Inferior parietal cortex (tissue), 1 donor: ENCODE measurements around the gene HOXD3.
A peak's percentile ranks its signal among the peaks of the same experiment; 100 is the strongest.

Experiments
- DNase-seq: peaks from one replicate; pipeline ENCODE4 v3.0.0-alpha.2; 2016; ENCODE audit errors: extremely low spot score

Gene HOXD3

DNA sequence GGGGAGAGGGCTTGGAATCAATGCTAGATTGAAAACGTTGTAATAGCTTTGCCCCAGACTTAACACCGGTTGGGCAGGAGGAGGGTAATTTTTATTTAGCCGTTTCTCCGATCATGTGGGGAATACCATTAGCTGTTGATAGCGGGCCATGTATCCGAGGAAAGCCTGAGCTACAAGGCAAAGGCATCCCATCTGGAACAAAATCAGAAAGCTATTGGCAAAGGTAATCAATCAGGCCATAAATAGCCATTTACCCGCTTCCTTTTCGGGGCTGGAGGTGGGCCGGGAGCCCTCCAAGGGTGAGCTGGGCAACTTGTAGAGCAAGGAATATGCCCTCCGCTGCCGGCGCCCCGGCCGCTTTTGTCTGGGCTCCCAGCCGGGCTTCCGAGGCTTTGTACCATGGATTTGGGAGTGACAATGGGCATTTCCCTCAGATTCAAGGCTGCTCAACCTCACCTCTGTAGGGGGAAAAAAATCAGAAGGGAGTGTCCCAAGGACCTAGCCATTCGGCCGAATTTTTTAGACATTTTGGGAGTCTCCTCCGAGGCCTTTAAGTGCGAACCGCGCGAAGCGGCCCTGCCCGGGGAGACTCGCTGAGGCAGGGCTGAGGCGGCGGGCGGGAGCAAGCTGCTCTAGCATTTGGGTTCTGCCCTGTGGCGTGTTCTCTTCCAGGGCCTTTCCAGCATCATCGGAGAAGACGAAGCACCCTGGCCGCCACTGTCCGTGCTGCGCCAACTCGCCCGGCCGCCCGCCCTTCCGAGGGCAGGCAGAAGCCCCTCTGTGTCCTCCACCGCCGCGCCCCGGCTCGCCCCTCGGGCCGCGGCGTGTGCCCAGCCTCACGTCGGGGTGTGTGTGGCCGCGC is 35.7 kb upstream of the HOXD3 start:
- DNase-seq, result no peak

GRCh38 chr2:176122052-176122682 is 34.9 kb upstream of the HOXD3 start:
- no peak for DNase-seq

- DNase-seq, result no peak
These were observed 34.3 kb upstream of the HOXD3 start, which contains the start of gene HOXD9 for GRCh38 chr2:176122683-176123410. Gene HOXD9 (plus strand): TSS chr2:176122719. CDS start chr2:176122769, 50 bp downstream.

GRCh38 chr2:176123411-176124109 is 33.5 kb upstream of the HOXD3 start:
- DNase-seq, result no peak

DNA sequence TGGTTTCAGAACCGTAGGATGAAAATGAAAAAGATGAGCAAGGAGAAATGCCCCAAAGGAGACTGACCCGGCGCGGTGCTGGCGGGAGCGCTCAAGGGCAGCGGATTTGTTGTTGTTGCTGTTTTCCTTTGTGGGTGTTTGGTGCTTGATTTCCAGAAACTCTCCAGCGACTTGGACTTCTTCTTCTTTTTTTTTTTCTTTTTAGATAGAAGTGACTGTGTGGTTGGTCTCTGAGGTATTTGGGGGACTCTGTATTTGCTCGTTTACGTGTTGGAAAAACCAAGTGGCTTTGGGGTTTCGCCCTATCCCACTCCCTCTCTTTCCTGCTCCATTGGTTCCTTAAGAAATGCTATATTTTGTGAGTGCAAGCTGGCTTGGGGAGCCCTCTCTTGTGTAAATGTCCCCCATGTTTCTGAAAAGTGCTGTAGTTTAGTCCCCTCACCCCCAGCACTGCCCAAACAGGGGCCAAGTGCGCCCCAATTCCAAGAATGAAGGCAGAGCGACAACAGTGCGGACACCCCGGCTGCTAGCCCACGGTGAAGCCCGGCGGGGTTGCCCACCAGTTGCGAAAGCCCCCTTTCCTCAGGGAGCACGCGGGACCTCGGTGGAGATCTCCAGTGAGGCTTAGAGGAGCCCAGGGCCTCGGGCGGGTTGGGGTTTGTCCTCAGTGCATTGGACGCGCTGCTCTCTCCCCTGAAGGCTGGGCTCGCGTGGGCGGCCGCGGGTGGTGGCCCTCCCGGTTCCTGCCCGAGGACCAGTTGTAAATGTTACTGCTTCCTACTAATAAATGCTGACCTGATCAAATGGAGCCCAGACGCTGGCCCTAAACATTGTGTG is 32.8 kb upstream of the HOXD3 start:
- no peak for DNase-seq

- DNase-seq, result no peak
These were observed 31.9 kb upstream of the HOXD3 start for GRCh38 chr2:176124947-176125771.

GRCh38 chr2:176125772-176126054 is 31.4 kb upstream of the HOXD3 start:
- no peak for DNase-seq

- DNase-seq, result peak; percentile 86
These were observed 30.0 kb upstream of the HOXD3 start for GRCh38 chr2:176126929-176127773.

- DNase-seq, result no peak
These were observed 29.4 kb upstream of the HOXD3 start for GRCh38 chr2:176127774-176128072.

DNA sequence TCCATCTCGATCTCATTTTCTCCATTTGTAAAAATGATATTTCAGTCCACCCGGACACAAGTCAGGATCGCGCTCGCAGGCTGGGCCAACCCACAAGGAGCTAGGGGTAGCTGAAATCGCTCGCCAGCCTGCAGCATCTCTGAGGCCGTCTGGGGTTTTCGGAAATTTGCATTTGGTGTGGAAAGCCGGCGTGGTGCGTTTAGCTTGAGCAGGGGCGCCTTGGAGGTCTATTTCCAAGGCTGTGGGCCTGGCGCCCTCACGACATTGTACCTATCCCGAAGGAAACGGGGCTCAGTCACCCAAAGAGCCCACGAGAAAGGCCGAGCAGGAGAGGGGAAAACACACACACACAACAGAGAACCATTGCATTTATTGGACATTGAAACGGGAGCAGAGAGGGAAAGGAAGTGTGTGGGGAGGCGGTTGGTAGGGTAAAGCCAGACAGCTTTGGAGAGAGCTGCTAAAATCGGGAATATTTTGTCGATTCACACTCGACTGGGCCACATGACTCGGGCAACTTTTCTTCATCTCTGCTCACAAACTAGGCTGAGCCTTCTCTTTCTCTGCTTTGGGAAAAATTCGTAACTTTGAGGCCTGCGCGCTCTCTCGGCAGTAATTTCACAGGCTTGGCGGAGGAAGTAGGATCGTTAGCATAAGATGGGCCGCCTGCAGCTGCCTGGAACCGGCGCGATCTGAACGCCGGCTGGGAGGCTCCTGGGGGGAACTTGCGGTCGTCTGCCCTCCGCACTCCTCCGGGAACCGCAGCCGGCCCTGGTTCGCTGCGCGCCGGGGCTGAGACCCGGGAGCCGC is 28.7 kb upstream of the HOXD3 start:
- DNase-seq, result no peak

GRCh38 chr2:176128982-176129796 is 27.9 kb upstream of the HOXD3 start, which contains the start of gene HOXD8:
Gene HOXD8 (plus strand): TSS chr2:176129705. CDS start chr2:176130367, 662 bp downstream.
- no peak for DNase-seq

DNA sequence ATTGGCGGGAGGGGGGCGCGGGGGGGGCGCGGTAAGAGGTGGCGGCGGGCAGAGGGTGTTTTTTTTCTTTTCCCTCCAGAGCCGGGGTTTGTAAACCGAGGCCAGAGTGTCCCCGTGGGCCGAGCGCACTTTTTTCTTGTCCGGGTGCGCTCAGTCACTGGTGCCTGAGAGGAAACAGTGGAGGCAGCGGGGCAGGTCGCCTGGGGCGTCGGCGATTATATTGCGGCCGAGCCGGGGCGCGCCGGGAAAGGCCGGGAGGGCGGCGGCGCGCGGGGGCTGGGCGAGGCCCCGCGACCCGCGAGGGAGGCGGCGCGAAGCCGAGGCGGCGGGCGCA is 27.3 kb upstream of the HOXD3 start:
- no peak for DNase-seq

DNA sequence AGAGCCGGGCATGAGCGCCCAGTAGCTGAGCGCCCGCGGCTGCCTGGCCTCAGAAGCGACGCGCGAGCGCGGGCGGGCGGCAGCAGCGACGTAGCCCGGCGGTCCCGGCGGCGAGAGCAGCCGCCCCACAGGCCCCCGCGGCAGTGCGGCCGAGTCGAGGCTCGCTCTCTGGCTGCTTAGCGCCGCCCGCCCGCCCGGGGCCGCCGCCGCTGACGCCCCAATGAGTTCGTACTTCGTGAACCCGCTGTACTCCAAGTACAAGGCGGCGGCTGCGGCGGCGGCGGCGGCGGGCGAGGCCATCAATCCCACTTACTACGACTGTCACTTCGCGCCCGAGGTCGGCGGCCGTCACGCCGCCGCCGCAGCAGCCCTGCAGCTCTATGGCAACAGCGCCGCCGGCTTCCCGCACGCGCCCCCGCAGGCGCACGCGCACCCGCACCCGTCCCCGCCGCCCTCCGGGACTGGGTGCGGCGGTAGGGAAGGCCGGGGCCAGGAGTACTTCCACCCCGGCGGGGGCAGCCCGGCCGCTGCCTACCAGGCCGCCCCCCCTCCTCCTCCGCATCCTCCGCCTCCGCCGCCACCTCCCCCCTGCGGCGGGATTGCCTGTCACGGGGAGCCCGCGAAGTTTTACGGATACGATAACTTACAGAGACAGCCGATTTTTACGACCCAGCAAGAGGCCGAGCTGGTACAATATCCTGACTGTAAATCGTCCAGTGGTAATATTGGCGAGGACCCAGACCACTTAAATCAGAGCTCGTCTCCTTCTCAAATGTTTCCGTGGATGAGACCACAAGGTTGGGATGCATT is 26.8 kb upstream of the HOXD3 start:
- DNase-seq, result no peak

GRCh38 chr2:176130957-176131847 is 25.9 kb upstream of the HOXD3 start:
- DNase-seq, result no peak

DNA sequence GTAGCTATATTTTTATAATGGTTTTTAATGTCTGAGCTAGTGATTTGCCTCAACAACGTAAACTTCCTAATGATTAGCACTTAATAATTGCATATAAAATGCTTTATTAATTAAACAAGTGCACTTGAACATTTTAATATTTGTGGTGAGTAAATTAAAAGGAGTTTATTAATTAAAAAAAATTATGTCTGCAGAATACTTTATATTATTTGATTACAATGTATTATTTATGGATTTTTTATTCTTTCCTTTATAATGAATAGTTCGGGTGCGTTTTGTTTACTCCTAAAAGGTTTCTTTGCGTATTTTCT is 25.3 kb upstream of the HOXD3 start:
- DNase-seq, result no peak
